Mucosa of descending colon (tissue), 3 donors: Measurements from ENCODE around the gene SLMAP. TPM values are rescaled to one million over a fixed set of nuclear protein-coding genes. Genes with fewer than 3 reads are reported as not detected.

Experiments
- ATAC-seq: fragments of 200-7000 bp; cut with Tn5 transposase; one replicate; pipeline ENCODE4 v1.9.1; 2020; ENCODE audit warnings: mild to moderate bottlenecking, moderate library complexity
- DNase-seq, 3 donors: peaks; one replicate each; pipeline ENCODE4 v3.0.0-alpha.2; 2020
- H3K36me3 ChIP-seq: fragments of 200-600 bp; one replicate; pipeline ENCODE4 v1.8.0; 2021; ENCODE audit warnings: low read depth, mild to moderate bottlenecking
- H3K4me1 ChIP-seq: fragments of 200-600 bp; one replicate; pipeline ENCODE4 v1.8.0; 2021; ENCODE audit warnings: low read depth, mild to moderate bottlenecking
- H3K4me3 ChIP-seq: fragments of 200-600 bp; one replicate; pipeline ENCODE4 v1.8.0; 2021; ENCODE audit warnings: mild to moderate bottlenecking
- H3K9me3 ChIP-seq: fragments of 200-600 bp; one replicate; pipeline ENCODE4 v1.8.0; 2021; ENCODE audit warnings: mild to moderate bottlenecking
- intact Hi-C, 2 donors: fragments of 100-400 bp; cut with DNase I in 1 of 2; cut with micrococcal nuclease in 1 of 2; formaldehyde crosslinking; loops; one replicate each; pipeline versions ENCODE4 v1.11.0 to v1.11.1; 2022; cut with DNase I, micrococcal nuclease
- total RNA-seq, 3 donors: library from RNA; stranded (reverse); fragmentation: NEBNext Ultra II Directional in 2 of 3; extraction: Animal tissue kit (Norgen Biotek cat#: 25700) in 2 of 3; gene quantifications; one replicate each; pipeline versions ENCODE4 v1.2.1 to v1.2.4, GENCODE V29; 2021 to 2023
- TF ChIP-seq, protein P1 (sequence below): fragments of 200-600 bp; IDR thresholded peaks from one replicate; pipeline ENCODE4 v1.8.0; 2022; ENCODE audit warnings: antibody characterized with exemption, mild to moderate bottlenecking
- donor health status: DM: no; HTN: no; CAD: no; lungs with moderate emphysema.
- donor health status: DM: no; HTN: no; CAD: no.
- donor health status: DM: no; HTN: yes; CAD: no.

Gene SLMAP
- total RNA-seq, 3 donors from 2014 or later: 73.8 to 298 (median 83.8) TPM

DNA sequence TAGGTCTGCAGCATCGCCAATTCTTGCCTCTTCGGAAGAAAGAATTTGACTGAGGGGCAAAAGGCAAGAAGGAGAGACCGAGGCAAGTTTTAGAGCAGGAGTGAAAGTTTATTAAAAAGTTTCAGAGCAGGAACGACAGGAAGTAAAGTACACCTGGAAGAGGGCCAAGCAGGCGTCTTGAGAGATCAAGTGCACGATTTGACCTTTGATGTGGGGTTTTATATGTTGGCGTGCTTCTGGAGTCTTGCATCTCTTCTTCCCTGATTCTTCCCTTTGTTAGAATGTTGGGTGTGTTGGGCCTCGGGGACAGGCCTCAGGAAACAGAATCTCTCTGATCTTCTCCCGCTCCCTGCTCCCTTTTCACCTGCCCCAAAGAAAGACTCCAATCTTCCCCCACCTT is 211.5 kb downstream of the SLMAP start:
- TF ChIP-seq, protein P1, sequence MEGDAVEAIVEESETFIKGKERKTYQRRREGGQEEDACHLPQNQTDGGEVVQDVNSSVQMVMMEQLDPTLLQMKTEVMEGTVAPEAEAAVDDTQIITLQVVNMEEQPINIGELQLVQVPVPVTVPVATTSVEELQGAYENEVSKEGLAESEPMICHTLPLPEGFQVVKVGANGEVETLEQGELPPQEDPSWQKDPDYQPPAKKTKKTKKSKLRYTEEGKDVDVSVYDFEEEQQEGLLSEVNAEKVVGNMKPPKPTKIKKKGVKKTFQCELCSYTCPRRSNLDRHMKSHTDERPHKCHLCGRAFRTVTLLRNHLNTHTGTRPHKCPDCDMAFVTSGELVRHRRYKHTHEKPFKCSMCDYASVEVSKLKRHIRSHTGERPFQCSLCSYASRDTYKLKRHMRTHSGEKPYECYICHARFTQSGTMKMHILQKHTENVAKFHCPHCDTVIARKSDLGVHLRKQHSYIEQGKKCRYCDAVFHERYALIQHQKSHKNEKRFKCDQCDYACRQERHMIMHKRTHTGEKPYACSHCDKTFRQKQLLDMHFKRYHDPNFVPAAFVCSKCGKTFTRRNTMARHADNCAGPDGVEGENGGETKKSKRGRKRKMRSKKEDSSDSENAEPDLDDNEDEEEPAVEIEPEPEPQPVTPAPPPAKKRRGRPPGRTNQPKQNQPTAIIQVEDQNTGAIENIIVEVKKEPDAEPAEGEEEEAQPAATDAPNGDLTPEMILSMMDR: no peak
- peak; percentile 34 for ATAC-seq
- no peaks in the 10 kb centered on the region for H3K36me3 ChIP-seq
- H3K9me3 ChIP-seq: no peaks in the 10 kb centered on the region
- intact Hi-C loops: no loop called here
- no peak overlapping the region for H3K4me3 ChIP-seq
- peaks cover 17% of the 10 kb centered on the region for H3K4me1 ChIP-seq
- peak in 1 of 3 donors; percentile 86 for DNase-seq

DNA sequence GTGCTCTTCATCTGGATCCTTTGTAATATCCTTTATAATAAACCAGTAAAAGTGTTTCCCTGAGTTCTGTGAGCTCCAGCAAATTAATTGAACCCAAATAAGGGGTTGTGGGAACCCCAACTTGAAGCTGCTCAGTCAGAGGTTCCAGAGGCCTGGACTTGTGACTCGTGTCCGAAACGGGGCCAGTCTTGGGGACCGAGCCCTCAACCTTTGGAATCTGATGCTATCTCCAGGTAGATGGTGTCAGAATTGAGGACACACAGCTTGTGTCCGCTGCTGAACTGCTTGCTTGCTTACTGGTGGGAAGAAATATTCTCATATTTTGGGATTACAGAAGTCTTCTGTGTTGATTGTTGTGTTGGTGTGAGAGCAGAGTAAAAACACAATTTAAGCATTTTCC is 212.4 kb downstream of the SLMAP start:
- intact Hi-C loops: no loop called here
- no peaks in the 10 kb centered on the region for H3K36me3 ChIP-seq
- ATAC-seq (no peak), DNase-seq (no peak)
- H3K4me3 ChIP-seq: no peak overlapping the region
- H3K4me1 ChIP-seq: peaks cover 21% of the 10 kb centered on the region
- no peaks in the 10 kb centered on the region for H3K9me3 ChIP-seq
- TF ChIP-seq, protein P1: no peak

DNA sequence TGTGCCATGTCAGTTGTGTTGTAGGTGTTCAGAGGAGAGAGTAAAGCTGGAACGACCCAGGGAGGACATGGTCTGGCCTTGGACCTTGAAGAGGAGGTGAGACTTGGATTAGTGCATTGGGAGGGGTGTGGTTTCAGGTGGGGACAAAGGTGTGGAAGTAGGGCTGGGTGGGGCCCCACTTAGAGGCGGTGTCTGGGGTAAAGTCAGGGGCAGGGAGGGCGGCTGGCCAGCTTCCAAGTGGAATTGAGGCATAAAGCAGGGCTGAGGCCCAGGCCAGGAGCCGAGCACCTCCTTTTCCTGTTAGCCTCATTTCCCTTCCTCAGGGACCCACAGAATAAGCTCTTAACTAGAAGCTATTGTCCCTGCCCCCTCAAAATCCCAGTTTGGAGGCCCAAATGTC is 215.9 kb downstream of the SLMAP start:
- TF ChIP-seq, protein P1: no peak
- DNase-seq: peak; percentile 96 to 98 (median 96)
- no peak overlapping the region for H3K4me3 ChIP-seq
- H3K36me3 ChIP-seq: no peaks in the 10 kb centered on the region
- H3K4me1 ChIP-seq: peaks cover 38% of the 10 kb centered on the region
- intact Hi-C loops: no loop called here
- H3K9me3 ChIP-seq: no peaks in the 10 kb centered on the region
- ATAC-seq: peak; percentile 81

DNA sequence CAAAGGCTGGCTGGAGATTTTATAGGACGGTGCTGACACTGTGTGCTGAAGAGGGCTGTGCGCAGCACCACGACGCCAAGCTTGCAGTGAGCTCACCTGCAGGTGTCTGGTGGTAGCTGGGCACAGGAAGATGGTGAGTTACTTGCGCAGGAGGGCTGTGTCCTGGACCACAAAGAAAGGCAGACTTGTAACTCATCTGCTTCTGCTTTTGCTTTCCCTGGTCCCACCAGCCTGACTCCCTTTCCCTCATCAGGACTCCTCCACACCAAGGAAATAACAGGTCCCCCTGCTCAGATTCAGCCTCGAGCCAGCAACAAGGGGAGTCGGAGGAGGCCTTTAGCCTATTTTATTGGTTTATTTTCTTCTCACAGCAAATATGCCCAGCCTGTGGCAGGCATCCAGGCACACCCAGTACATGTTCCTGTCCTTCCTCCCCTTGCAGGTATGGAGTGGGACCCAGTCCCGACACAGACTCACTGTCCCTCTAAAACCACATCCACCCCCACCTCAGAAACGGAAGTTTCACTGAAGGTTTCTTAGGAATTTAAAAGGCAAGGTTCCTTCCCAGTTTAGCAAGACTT is 216.5 kb downstream of the SLMAP start:
- Histone ChIP-seq H3K9me3 (no peaks in the 10 kb centered on the region), H3K36me3 (no peaks in the 10 kb centered on the region), H3K4me3 (no peak overlapping the region), H3K4me1 (peaks cover 44% of the 10 kb centered on the region)
- ATAC-seq: peak; percentile 74
- DNase-seq: peak; percentile 86 to 91 (median 90)
- intact Hi-C loops: no loop called here
- TF ChIP-seq, protein P1: no peak

DNA sequence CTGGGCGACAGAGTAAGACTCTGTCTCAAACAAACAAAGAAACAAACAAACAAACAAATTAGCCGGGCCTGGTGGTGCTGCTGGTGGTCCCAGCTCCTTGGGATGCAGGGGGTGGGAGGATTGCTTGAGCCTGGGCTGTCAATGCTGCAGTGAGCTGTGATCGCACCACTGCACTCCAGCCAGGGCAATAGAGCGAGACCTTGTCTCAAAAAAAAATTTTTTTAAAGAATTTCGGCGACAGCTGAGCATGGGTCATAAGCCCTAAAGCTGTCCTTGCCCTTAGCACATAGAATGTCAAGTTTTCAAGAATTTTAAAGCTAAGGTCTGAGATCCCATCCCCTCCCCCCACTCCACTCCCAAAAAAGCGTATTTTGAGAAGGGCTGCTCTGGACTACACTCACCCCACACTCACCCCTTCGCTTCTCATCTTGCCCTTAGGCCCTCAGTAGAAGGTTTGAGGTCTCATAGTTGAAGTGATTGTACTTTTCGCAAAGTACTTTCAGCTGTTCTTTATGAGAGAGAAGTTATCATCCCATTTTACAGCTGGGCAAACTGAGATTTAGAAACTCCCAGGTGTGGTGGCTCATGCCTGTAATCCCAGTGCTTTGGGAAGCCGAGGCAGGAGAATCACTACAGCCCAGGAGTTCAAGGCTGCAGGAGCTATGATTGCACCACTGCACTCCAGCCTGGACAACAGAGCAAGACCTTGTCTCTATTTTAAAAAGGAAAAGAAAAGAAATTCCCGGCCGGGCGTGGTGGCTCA is 217.8 kb downstream of the SLMAP start:
- DNase-seq (no peak), ATAC-seq (no peak)
- Histone ChIP-seq H3K4me3 (no peak overlapping the region), H3K4me1 (peaks cover 51% of the 10 kb centered on the region), H3K9me3 (no peaks in the 10 kb centered on the region), H3K36me3 (no peaks in the 10 kb centered on the region)
- TF ChIP-seq, protein P1: no peak
- intact Hi-C loops: no loop called here
